ES-I3 (cell line): ENCODE results near the gene LCN1.
"Not testable (repeated sequence)": the region's sequence is repeated elsewhere in the genome, so short reads cannot be mapped to it uniquely, and the experiment has no call there.

Experiments used
- H3K36me3 ChIP-seq: 2 replicates; pipeline ENCODE4 v1.6.1; 2013; ENCODE audit warnings: mild to moderate bottlenecking, low read length, control low read depth, moderate library complexity; ENCODE audit not compliant: insufficient read depth
- H3K4me1 ChIP-seq: 2 replicates; pipeline ENCODE4 v1.6.1; 2013; ENCODE audit warnings: mild to moderate bottlenecking, control low read depth, low read length; ENCODE audit not compliant: insufficient read depth
- H3K9ac ChIP-seq: 2 replicates; pipeline ENCODE4 v1.6.1; 2013; ENCODE audit warnings: low read depth, mild to moderate bottlenecking, low read length, moderate library complexity
- H3K9me3 ChIP-seq: 2 replicates; pipeline ENCODE4 v1.6.1; 2013; ENCODE audit warnings: mild to moderate bottlenecking, low read length, moderate library complexity; ENCODE audit not compliant: control insufficient read depth, insufficient read depth

LCN1 gene

DNA sequence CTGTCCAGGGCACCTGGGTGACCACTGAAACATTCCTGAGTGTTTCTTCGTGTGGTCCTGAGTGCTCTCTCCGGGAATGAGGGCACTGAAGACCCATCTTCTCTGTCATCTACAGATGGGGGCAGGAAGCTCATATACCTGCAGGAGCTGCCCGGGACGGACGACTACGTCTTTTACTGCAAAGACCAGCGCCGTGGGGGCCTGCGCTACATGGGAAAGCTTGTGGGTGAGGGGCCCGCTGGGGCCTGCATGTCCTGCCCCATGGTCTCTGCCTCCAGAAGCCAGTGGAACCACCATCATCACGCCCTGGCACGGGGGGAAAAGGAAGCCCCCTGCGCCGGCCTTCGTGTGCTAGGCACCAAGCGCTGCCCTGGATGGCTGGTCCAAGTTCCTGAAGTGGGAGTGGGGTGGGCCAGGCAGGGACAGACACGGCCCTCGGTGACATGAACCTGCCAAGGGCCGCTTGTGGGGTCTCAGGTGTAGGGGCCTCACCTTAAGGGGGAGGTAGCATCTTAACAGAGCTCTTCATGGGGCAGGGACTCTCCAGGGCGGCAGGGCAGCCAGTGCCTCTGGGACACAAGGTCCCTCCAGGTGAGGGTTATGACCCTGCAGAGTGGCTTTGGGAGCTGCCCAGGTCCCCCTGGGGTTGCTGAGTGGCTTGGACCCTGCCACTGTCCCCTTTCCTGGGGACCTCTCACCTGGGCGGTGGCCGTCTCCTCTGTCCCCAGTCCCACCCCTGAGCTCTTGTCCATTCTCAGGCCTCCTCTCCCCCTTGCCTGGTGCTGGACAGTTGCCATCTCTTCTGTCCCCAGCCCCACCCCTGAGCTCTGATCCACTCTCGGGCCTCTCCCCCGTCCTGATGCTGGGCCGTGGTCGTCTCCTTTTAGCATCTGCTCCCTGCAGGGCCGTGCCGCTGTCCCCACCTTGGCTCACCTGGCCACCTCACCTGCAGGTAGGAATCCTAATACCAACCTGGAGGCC, 26.8 kb downstream of the LCN1 start:
- Histone ChIP-seq H3K9ac (no peak overlapping the region), H3K4me1 (no peaks in the 10 kb centered on the region), H3K9me3 (no peaks in the 10 kb centered on the region), H3K36me3 (no peaks in the 10 kb centered on the region)

DNA sequence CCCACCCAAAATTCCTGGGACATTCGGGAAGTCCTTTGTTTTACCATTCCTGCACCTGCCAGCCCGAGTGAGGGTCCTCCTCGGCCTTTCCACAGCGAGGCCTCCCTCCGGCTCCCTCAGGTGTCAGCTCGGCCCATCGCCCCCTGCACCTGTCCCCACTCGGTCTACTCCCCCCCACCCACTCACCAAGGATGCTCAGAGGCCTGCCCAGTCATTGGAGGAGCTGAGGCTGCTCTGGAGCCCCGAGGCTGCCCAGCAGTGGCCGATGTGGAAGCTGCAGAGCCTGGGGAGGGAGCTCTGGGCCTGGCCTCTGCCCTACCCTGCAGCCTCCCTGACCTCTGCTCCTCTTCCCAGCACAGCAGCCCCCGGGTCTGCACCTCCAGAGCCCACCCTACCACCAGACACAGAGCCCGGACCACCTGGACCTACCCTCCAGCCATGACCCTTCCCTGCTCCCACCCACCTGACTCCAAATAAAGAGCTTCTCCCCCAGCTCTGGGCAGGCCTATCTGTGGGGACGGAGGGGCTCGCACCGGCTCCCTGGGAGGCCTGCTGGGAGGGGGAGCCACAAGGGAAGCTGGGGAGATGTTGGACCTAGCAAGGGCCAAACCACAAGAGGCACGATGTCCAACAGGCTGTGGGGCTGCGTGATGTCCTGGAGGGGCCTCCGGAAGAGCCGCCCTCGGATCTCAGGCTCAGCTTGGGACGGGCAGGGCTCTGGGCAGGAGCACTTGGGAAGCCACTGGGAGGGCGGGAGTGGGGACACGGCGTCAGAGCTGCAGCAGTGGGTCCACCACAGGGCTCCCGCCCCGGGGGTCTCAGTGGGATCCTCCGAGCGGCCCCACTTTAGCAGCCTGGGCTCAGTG, 28.5 kb downstream of the LCN1 start:
- not testable (repeated sequence) for H3K9me3 ChIP-seq

DNA sequence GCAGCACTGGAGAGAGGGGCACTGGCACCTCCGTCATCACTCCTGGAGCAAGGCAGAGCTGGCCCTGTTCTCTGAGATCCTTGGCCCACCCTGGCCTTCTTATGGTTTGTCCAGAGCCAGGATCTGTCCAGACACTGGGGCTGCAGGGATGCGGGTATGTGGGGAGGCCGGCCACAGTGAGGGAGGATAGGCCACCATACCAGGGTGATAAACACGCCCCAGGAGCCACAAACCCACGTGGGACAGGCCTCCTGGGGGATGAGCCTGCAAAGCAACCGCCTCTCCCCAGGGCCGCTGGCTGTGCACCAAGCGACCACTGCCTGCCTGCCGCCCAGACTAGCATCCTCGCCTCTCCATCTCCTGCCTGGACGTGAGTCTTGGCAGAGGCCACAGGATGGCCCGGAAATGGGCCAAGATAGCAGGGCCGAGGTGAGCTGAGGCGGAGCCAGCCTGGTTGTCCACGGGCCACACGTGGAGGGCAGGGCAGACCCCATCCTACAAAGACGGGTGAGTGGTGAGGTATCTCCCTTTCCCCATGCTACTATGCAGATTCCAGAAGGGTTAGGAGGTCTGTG, 29.2 kb downstream of the LCN1 start:
- H3K4me1 ChIP-seq: no peaks in the 10 kb centered on the region
- no peaks in the 10 kb centered on the region for H3K36me3 ChIP-seq
- H3K9ac ChIP-seq: no peak overlapping the region
- no peaks in the 10 kb centered on the region for H3K9me3 ChIP-seq

More for the DNA sequence above, 28.5 kb downstream of the LCN1 start:
- not testable (repeated sequence) for H3K9ac ChIP-seq, H3K4me1 ChIP-seq, H3K36me3 ChIP-seq

DNA sequence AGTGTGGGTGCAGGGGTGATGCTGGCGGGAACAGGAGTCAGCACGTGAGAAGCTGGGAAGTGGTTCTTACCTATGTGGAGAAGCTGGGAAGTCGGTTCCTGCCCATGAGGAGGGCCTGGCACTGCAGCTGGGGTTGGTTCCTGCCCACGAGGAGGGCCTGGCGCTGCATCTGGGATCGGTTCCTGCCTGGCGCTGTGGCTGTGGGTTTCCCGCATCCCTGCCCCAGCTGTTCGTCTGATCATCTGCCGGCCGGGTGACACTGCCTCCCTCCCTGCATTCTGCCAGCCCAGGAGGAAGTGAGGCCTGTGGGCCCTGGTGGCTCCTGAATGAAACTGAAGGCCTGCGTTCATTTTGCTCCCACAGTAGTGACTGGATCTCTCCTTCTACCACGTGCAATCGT, 29.8 kb downstream of the LCN1 start:
- Histone ChIP-seq H3K9ac (no peak overlapping the region), H3K4me1 (no peaks in the 10 kb centered on the region), H3K9me3 (no peaks in the 10 kb centered on the region), H3K36me3 (no peaks in the 10 kb centered on the region)

DNA sequence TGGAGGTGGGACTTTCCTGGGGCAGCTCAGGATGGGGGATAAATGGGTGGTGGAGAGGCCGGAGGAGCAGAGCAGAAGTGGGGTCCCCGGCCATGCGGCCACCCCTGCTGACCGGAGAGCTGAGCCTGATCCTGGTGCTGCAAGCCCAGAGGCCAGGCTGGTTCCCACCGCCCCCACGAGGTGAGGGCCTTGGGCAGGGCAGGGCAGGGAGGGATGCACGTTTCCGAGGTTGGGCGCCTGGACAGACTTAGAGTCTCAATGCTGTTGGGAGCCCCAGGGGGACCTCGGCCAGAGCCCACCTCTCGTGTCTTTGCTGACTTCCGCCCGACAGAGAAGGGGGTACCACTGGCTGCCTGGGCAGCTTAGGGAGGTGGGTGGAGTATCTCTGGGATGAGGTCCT, 30.2 kb downstream of the LCN1 start:
- Histone ChIP-seq H3K9ac (no peak overlapping the region), H3K4me1 (no peaks in the 10 kb centered on the region), H3K9me3 (no peaks in the 10 kb centered on the region), H3K36me3 (no peaks in the 10 kb centered on the region)

DNA sequence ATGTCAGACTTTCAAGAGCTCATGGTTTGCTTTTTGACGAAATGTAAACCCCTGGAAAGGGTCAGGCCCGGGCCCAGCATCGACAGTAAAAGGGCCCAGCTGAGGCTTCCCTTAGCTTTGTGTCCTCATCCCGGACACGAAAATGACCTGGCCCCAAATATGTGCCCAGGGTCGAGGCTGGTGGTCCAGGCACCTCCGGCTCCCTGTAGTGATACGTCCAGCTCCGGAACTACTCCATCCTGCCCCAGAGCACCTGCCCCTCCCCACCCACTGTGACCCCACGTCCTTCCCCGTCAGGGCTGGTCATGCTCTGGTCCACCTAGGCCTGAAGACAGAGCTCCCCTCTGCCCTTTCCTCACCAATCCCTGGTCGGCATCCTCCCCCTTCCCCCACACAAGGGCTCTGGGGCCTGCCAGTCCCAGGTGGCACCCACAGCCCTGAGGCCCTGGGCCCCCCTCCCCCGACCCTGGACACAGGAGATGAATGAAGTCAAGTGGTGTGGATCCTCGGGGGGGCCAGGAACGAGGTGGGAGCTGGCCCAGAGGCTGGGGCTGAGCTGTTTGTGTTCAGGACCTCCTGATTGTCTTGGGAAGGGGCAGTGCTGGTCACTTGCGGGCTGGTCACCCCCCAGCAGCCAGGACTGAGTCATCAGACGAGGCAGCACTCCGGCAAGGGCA, 30.9 kb downstream of the LCN1 start:
- no peaks in the 10 kb centered on the region for H3K4me1 ChIP-seq
- H3K9ac ChIP-seq: no peak overlapping the region
- H3K36me3 ChIP-seq: no peaks in the 10 kb centered on the region
- H3K9me3 ChIP-seq: no peaks in the 10 kb centered on the region

DNA sequence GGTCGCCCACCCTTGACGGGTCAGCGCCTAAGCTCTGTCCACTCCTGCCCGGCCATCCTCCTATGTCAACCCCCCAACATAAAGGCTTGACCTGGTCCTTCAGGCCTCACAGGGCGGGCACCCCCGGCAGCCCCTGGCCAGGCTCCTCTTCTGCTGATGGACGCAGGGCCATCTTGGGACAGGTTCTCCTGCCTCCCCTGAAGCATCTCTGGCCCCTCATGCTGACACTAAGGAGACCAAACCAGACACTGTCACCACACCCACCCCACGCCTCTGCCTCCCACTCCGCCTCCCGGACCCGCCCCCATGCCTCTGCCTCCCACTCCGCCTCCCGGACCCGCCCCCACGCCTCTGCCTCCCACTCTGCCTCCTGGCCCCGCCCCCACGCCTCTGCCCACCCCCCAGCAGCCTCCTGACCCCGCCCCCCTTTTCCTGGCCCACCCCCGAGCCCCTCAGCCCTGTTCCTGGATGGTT, 31.5 kb downstream of the LCN1 start:
- H3K4me1 ChIP-seq: no peaks in the 10 kb centered on the region
- no peaks in the 10 kb centered on the region for H3K36me3 ChIP-seq
- no peaks in the 10 kb centered on the region for H3K9me3 ChIP-seq
- no peak overlapping the region for H3K9ac ChIP-seq

DNA sequence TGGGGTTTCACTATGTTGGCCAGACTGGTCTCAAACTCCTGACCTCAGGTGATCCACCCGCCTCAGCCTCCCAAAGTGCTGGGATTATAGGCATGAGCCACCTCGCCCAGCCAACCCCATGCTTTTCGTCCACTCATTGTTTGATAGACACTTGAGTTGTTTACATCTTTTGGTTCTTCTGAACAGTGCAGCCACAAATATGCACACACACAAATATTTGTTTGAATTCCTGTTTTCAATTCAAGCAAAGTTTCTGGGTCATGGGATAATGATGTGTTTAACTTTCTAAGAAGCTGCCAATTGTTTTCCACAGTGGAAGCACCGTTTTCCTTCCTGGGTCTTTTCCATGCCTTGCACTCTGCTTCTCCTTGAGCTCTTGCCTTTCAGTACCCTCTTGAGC, 33.5 kb downstream of the LCN1 start:
- Histone ChIP-seq H3K36me3 (no peaks in the 10 kb centered on the region), H3K9me3 (no peaks in the 10 kb centered on the region), H3K9ac (no peak overlapping the region)

DNA sequence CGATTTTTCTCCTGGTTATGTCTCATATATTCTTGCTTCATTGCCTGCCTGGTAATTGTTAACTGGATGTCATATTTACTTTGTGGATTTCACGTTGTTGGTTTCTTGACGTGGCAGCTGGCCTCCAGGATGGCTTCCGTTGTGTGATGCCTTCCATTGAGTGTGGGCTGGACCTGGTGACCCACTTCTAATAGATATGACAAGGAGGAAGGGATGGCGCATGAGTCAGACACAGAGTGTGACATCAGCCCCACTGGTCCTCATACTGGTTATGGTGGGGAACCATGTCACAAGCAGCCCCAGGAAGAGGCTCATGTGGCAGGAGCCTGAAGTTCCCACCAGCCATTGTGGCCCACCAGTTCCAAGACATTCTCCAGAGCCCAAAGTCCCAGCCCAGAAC, 34.0 kb downstream of the LCN1 start:
- no peaks in the 10 kb centered on the region for H3K36me3 ChIP-seq
- H3K9ac ChIP-seq: no peak overlapping the region
- no peaks in the 10 kb centered on the region for H3K9me3 ChIP-seq
- H3K4me1 ChIP-seq: no peaks in the 10 kb centered on the region

More for the DNA sequence above, 33.5 kb downstream of the LCN1 start:
- H3K4me1 ChIP-seq: no peaks in the 10 kb centered on the region

DNA sequence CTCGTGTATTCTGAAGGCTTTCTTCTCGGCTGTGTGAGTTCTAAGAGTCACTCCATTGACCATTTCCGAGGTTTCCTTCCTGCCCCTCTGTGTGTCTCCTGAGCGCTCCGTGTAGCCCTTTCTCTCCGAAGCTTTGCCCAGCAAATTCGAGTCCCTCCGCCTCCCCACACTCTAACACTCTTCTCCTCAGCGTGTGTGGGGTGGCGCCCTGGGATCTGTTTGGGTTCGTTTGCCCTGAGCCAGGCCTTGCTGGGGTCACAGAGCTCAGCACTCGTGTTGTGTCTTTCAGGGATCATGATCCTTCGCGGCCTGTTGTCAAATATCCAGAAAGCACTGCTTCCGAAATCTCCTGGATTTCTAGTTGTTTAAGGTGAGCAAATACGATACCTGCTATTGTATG, 34.7 kb downstream of the LCN1 start:
- no peaks in the 10 kb centered on the region for H3K9me3 ChIP-seq
- no peaks in the 10 kb centered on the region for H3K4me1 ChIP-seq
- H3K36me3 ChIP-seq: no peaks in the 10 kb centered on the region
- H3K9ac ChIP-seq: no peak overlapping the region

DNA sequence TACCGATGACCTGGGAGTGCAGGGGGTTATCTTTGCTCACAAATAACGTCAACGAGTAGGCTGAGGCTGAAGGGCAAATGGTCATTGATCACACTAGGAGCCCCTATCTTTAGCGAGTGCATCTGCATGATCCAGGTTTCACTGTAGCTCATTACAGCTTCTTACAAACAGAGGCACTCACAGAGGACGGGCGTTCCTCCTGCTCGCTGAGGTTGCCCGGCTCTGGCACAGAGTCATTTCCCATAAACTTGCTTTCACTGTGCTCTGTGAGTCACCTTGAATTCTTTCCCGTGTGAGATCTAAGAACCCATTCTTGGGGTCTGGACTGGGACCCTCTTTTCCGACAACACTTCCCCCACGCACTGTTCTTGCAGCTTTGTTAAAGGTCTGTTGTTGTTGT, 38.4 kb downstream of the LCN1 start:
- H3K36me3 ChIP-seq: no peaks in the 10 kb centered on the region
- H3K9ac ChIP-seq: no peak overlapping the region
- no peaks in the 10 kb centered on the region for H3K4me1 ChIP-seq

DNA sequence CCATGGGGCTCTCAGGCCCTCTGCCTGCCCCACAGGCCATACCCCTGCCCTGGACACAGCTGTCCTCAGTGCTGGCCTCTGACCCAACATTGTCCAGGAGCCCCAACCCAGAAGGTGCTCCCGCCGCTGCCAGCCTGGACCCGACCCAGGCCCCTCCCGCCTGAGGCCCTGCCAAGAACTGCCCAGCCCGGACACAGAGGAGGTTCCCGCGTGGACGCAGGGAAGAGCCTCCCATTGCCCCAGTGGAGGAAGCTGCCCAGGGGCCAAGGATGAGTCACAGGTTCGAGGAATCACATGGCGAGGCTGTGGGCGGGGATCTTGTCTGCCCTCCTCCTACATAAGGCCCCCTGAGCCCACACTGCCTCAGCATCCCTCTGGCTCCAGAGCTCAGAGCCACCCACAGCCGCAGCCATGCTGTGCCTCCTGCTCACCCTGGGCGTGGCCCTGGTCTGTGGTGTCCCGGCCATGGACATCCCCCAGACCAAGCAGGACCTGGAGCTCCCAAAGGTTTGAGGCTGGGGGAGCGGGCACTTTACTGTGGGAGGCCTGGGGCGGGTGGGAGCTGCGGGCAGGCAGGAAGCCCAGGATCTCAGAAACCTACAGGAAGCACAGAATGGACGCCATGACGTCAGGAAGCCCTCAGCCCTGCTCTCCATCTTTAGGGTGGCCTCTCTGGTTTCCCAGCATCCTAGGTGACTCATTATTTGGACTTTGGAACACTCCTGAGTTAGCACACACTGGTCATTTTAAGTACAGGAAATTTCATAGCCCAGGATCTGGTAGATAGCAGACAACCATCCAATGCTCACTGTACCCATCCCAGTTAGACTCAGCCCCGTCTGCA, 40.4 kb downstream of the LCN1 start, which contains the start of gene PAEP:
Gene PAEP, plus strand, starts transcription at position 366 of the 844 bp plus-strand sequence.
- Histone ChIP-seq H3K4me1 (no peaks in the 10 kb centered on the region), H3K9ac (no peak within 1 kb of the TSS), H3K9me3 (no peaks in the 10 kb centered on the region), H3K36me3 (no peaks in the 10 kb centered on the region)

More for the DNA sequence above, 38.4 kb downstream of the LCN1 start:
- H3K9me3 ChIP-seq: no peaks in the 10 kb centered on the region

DNA sequence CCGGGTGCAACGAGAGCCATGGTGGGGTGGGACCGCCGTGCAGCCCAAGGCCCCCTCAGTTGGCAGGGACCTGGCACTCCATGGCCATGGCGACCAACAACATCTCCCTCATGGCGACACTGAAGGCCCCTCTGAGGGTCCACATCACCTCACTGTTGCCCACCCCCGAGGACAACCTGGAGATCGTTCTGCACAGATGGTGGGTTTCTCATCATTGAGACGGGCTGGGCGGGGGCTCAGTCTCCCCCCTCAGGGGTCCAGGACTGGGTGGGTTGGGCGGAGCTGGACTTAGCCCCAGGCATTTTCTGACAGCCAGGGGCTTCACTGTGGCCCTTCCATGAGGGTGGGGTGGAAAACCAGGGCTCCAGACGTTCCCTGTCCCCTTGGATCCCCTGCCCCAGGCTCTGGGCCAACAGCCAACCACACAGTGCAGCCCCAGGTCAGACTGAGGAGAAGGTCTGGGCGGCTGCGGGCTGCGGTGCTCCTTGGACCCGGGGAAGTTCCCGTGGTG, 41.0 kb downstream of the LCN1 start:
- H3K36me3 ChIP-seq: no peaks in the 10 kb centered on the region
- H3K4me1 ChIP-seq: no peaks in the 10 kb centered on the region
- H3K9me3 ChIP-seq: no peaks in the 10 kb centered on the region
- no peak overlapping the region for H3K9ac ChIP-seq
